Activated T-helper 9 cell treated with anti-CD3 and anti-CD28 coated beads, Interleukin-2, amount 50 U/mL, for 16 hours (primary cell): ENCODE measurements around the gene ACHE.
"Not testable (repeated sequence)": the region's sequence is repeated elsewhere in the genome, so short reads cannot be mapped to it uniquely, and the experiment has no call there.

Experiments
- DNase-seq: peaks from one replicate; pipeline ENCODE4 v3.0.0-alpha.2; 2020; ENCODE audit warnings: low read depth

ACHE gene

GRCh38 chr7:100861616-100861985 lies 34.1 kb downstream of the ACHE start:
- no peak for DNase-seq

GRCh38 chr7:100860702-100861615 lies 34.7 kb downstream of the ACHE start:
- DNase-seq = no peak

- DNase-seq = no peak
Observed at GRCh38 chr7:100859856-100860255, 35.8 kb downstream of the ACHE start.

- no peak for DNase-seq
Observed at GRCh38 chr7:100856871-100857282, 38.8 kb downstream of the ACHE start.

GRCh38 chr7:100855515-100855914 lies 40.2 kb downstream of the ACHE start:
- DNase-seq = no peak

- not testable (repeated sequence) for DNase-seq
Observed at GRCh38 chr7:100854899-100855298, 40.8 kb downstream of the ACHE start.

GRCh38 chr7:100854146-100854895 lies 41.4 kb downstream of the ACHE start:
- DNase-seq = no peak

- peak; percentile 79 for DNase-seq
Observed at GRCh38 chr7:100852048-100852872, 43.4 kb downstream of the ACHE start, which contains the start of gene SLC12A9. Gene SLC12A9 (plus strand): TSS chr7:100852713. CDS start chr7:100854198, 1,485 bp downstream.

GRCh38 chr7:100847360-100847759 lies 48.3 kb downstream of the ACHE start:
- DNase-seq = no peak

GRCh38 chr7:100840470-100841100 lies 55.1 kb downstream of the ACHE start:
- DNase-seq = no peak
